ENCODE measurements around the gene HK1. TPM values are rescaled to one million over a fixed set of nuclear protein-coding genes. Genes with fewer than 3 reads are reported as not detected.

Gene HK1
- total RNA-seq, 4 donors from 2014 or later: 12.5 to 47.0 (median 12.6) TPM

DNA sequence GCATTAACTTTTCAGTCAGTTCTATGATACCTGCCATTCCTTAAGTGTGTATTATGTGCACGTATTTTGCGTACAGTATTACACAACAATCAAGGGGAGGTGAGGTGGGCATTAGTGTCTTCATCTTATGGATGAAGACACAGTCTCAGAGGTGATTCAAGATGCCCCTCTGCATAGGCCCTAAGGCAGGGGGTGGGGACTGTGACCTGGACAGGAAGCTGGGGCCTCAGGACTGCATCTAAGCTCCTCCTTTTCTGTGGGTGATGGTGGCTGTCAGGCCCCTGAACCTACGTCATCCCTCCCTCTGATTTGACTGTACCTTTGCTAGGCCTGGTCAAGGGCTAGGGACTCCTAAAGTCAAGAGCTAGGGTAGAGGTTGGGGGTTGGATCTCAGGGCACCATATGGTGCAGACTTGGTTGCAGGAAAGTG is 38.9 kb downstream of the HK1 start:
- Histone ChIP-seq H3K4me3 (no peak overlapping the region), H3K36me3 (no peaks in the 10 kb centered on the region), H3K4me1 (peaks cover 0 to 30% (median 14%) of the 10 kb centered on the region in 4 donors), H3K27ac (peak overlapping the region; percentile 88 to 97 (median 93)), H3K27me3 (no peaks in the 10 kb centered on the region), H3K9me3 (no peaks in the 10 kb centered on the region)
- no peak for TF ChIP-seq POLR2A (IDR thresholded peaks at IDR 0.05)
- TF ChIP-seq, protein P1, sequence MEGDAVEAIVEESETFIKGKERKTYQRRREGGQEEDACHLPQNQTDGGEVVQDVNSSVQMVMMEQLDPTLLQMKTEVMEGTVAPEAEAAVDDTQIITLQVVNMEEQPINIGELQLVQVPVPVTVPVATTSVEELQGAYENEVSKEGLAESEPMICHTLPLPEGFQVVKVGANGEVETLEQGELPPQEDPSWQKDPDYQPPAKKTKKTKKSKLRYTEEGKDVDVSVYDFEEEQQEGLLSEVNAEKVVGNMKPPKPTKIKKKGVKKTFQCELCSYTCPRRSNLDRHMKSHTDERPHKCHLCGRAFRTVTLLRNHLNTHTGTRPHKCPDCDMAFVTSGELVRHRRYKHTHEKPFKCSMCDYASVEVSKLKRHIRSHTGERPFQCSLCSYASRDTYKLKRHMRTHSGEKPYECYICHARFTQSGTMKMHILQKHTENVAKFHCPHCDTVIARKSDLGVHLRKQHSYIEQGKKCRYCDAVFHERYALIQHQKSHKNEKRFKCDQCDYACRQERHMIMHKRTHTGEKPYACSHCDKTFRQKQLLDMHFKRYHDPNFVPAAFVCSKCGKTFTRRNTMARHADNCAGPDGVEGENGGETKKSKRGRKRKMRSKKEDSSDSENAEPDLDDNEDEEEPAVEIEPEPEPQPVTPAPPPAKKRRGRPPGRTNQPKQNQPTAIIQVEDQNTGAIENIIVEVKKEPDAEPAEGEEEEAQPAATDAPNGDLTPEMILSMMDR (IDR thresholded peaks at IDR 0.05): no peak
- peak in 1 of 3 donors; percentile 34 for DNase-seq

DNA sequence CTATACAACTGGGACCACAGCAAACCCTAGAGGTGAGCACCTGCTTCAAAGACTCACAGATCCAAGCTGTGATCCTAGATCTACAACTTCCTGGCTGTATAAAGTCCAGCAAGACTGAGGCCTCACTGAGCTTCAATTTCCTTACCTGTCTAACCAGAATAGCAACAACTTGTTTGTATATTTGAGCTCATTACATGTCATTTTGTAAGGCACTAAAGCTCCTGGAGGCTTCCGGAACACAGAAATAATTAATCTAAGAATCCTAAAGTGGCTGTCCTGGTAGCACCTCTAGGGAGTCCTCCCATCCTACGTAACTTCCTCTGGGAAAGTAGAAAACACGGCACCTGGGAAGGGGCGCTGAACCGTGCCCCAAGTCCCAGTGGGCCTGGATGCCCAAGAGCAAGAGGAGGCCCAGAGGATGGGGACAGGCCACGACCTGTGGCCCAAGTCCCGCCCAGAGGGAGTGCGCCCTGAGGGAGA is 39.4 kb downstream of the HK1 start:
- TF ChIP-seq, protein P1 (IDR thresholded peaks at IDR 0.05): peak in 1 of 6 experiments; percentile 5
- no peak for TF ChIP-seq POLR2A (IDR thresholded peaks at IDR 0.05)
- Histone ChIP-seq H3K27ac (peak overlapping the region; percentile 88 to 97 (median 93)), H3K4me1 (peaks cover 0 to 30% (median 14%) of the 10 kb centered on the region in 4 donors), H3K36me3 (no peaks in the 10 kb centered on the region), H3K4me3 (peak overlapping the region; percentile 76 to 95 (median 88)), H3K27me3 (no peaks in the 10 kb centered on the region), H3K9me3 (no peaks in the 10 kb centered on the region)
- DNase-seq: no peak

DNA sequence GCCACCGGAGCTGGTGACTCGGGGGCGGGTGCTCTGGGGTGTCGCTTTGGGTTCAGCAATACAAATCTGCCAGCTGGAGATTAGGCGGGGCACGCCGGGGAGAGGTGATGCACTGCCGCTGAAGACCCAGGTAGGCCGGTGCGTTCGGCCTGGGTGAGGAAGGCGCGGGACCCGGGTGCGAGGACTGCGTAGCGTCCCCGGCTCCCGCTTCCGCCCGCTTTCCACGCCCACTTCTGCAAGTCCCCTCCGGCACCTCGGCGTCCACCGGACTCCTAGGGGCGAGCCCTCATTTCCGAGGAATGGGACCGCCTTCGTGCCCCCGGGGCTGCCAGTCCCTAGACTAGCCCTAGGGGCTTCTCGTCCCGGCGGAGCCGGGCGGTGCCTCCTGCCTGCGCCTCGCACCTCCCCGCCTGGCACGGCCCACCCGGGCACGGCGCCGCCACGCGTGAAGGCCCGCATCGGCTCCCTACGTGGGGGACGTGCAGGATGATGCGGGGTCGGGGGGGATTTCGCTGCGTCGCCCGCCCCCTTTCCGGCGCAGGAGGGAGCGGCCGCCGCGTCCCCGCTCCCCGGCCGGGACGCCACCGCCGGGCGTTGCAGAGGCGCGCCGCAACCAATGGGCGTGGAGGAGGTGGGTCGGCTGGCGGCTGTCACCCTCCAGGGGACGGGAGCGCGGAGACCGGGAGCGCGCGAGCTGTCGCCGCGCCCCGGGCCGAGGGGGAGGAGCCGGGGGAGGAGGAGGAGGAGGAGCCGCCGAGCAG is 40.0 kb downstream of the HK1 start:
- Histone ChIP-seq H3K4me3 (peak overlapping the region; percentile 76 to 95 (median 88)), H3K4me1 (peaks cover 0 to 30% (median 14%) of the 10 kb centered on the region in 4 donors), H3K36me3 (no peaks in the 10 kb centered on the region), H3K9me3 (no peaks in the 10 kb centered on the region), H3K27me3 (no peaks in the 10 kb centered on the region), H3K27ac (peak overlapping the region; percentile 88 to 97 (median 93))
- peak; percentile 77 to 79 for TF ChIP-seq POLR2A (IDR thresholded peaks at IDR 0.05)
- TF ChIP-seq, protein P1 (IDR thresholded peaks at IDR 0.05): peak in 1 of 6 experiments; percentile 6
- DNase-seq: peak; percentile 89 to 95 (median 94)

DNA sequence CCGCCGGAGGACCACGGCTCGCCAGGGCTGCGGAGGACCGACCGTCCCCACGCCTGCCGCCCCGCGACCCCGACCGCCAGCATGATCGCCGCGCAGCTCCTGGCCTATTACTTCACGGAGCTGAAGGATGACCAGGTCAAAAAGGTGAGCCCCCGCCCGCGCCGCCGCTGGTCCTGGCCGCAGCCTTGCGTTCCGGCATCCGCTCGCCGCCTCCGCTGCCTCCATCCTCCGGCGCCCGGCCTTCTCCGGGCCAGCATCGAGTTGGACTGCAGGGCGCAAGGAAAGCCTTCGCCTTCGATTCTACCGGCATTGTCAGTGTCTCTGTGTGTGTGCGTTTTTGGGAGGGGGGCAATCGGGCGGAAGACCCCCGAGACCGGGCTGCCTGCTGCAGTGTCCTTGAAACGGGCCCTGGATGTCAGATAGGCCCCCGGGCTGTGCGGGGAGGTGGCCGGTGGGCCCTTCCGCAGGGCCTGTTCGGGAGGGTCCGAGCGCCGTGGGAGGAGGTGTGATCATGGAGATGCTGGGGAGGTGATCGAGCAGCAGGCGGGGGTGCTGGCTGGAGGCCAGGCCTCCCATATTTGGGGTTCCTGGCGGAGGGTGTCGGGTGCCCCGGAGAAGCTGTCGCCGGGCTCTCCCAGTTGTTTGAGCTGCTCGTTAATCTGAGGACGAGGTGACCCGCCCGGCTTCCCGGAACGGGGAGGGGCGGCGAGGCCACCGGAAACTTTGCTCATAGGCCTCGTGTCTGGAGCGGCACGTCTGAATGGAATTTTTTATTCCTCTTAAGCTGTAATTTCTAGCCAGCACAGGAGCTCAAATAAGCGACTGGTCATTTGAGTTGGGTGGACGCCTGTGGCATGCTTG is 40.8 kb downstream of the HK1 start:
- Histone ChIP-seq H3K4me3 (peak overlapping the region; percentile 76 to 95 (median 88)), H3K36me3 (no peaks in the 10 kb centered on the region), H3K4me1 (peaks cover 0 to 30% (median 14%) of the 10 kb centered on the region in 4 donors), H3K9me3 (no peaks in the 10 kb centered on the region), H3K27me3 (no peaks in the 10 kb centered on the region), H3K27ac (peak overlapping the region; percentile 88 to 97 (median 93))
- DNase-seq: peak; percentile 67 to 86 (median 74)
- TF ChIP-seq, protein P1 (IDR thresholded peaks at IDR 0.05): no peak
- peak; percentile 19 to 58 for TF ChIP-seq POLR2A (IDR thresholded peaks at IDR 0.05)

DNA sequence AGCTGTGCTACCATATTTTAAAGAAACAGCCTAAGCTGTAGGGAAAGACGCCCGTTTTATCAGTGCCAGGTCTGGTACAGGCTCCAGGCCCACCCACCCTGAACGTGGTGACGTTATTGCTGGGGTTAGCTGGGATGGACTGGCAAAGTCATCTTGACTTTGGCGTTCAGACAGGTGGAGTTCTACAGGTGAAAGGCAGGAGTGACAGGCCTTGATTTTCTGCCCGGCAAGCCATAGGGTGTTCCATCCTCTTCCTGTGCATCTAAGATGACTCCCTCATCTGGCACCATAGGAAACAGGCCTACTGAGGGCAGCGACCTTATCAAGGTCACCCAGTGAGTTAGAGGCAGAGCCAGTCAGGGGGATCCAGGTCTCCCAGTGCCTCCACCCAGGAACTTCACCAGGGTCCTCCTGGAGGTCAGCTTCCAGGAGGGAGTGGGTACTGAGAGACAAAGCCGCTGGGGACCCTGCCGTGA is 41.6 kb downstream of the HK1 start:
- Histone ChIP-seq H3K4me1 (peaks cover 0 to 30% (median 14%) of the 10 kb centered on the region in 4 donors), H3K27ac (peak overlapping the region in 3 of 4 donors; percentile 88 to 97 (median 92)), H3K36me3 (no peaks in the 10 kb centered on the region), H3K27me3 (no peaks in the 10 kb centered on the region), H3K4me3 (peak overlapping the region; percentile 76 to 95 (median 88)), H3K9me3 (no peaks in the 10 kb centered on the region)
- no peak for TF ChIP-seq POLR2A (IDR thresholded peaks at IDR 0.05)
- TF ChIP-seq, protein P1 (IDR thresholded peaks at IDR 0.05): no peak
- DNase-seq: no peak
